Measurements from ENCODE around the gene OR2T10.
A peak's percentile ranks its signal among the peaks of the same experiment; 100 is the strongest.
"Not testable (repeated sequence)": the region's sequence is repeated elsewhere in the genome, so short reads cannot be mapped to it uniquely, and the experiment has no call there.

OR2T10 gene
- total RNA-seq: 0 reads per million in 2 donors

GRCh38 chr1:248597589-248597988 is at the start of gene OR2T10:
Gene OR2T10, minus strand, starts transcription at chr1:248597700. Its CDS starts 3,932 bp downstream, at chr1:248593768.
- no peak for DNase-seq

- not testable (repeated sequence) for DNase-seq
Measured at GRCh38 chr1:248645178-248645577, 47.7 kb upstream of the OR2T10 start, which contains the start of gene OR2T35. Gene OR2T35, minus strand, starts transcription at chr1:248645278. Its CDS starts 6,020 bp downstream, at chr1:248639258.

GRCh38 chr1:248642971-248643651 is 45.6 kb upstream of the OR2T10 start:
- not testable (repeated sequence) for DNase-seq

GRCh38 chr1:248641583-248641982 is 44.1 kb upstream of the OR2T10 start:
- not testable (repeated sequence) for DNase-seq

- not testable (repeated sequence) for DNase-seq
Measured at GRCh38 chr1:248640906-248641305, 43.4 kb upstream of the OR2T10 start.

GRCh38 chr1:248639652-248640051 is 42.2 kb upstream of the OR2T10 start:
- DNase-seq: not testable (repeated sequence)

- not testable (repeated sequence) for DNase-seq
Measured at GRCh38 chr1:248636612-248637011, 39.1 kb upstream of the OR2T10 start.

GRCh38 chr1:248634991-248635390 is 37.5 kb upstream of the OR2T10 start, which contains the start of gene OR2T11:
Gene OR2T11, minus strand, starts transcription at chr1:248635091. Its CDS starts 7,963 bp downstream, at chr1:248627128.
- DNase-seq: not testable (repeated sequence)

GRCh38 chr1:248631354-248632008 is 34.0 kb upstream of the OR2T10 start:
- no peak for DNase-seq

GRCh38 chr1:248630551-248630950 is 33.1 kb upstream of the OR2T10 start:
- no peak for DNase-seq

- DNase-seq: no peak
Measured at GRCh38 chr1:248627971-248628844, 30.7 kb upstream of the OR2T10 start.

- DNase-seq: no peak
Measured at GRCh38 chr1:248625971-248626370, 28.5 kb upstream of the OR2T10 start.

GRCh38 chr1:248625166-248625565 is 27.7 kb upstream of the OR2T10 start:
- DNase-seq: no peak

GRCh38 chr1:248622570-248623001 is 25.1 kb upstream of the OR2T10 start:
- DNase-seq: no peak

GRCh38 chr1:248621770-248622169 is 24.3 kb upstream of the OR2T10 start:
- DNase-seq: no peak

GRCh38 chr1:248618878-248619277 is 21.4 kb upstream of the OR2T10 start:
- DNase-seq: peak; percentile 16

GRCh38 chr1:248618119-248618518 is 20.6 kb upstream of the OR2T10 start:
- no peak for DNase-seq

GRCh38 chr1:248613742-248614141 is 16.2 kb upstream of the OR2T10 start:
- DNase-seq: no peak

GRCh38 chr1:248611883-248612414 is 14.4 kb upstream of the OR2T10 start:
- DNase-seq: no peak

- no peak for DNase-seq
Measured at GRCh38 chr1:248610301-248610700, 12.8 kb upstream of the OR2T10 start.

- no peak for DNase-seq
Measured at GRCh38 chr1:248599396-248599795, 1.9 kb upstream of the OR2T10 start.

- no peak for DNase-seq
Measured at GRCh38 chr1:248596615-248597014, 885 bp downstream of the OR2T10 start.

GRCh38 chr1:248593226-248593625 is 4.3 kb downstream of the OR2T10 start:
- DNase-seq: no peak
